ENCODE data around the gene SIRT2.

SIRT2 gene

DNA sequence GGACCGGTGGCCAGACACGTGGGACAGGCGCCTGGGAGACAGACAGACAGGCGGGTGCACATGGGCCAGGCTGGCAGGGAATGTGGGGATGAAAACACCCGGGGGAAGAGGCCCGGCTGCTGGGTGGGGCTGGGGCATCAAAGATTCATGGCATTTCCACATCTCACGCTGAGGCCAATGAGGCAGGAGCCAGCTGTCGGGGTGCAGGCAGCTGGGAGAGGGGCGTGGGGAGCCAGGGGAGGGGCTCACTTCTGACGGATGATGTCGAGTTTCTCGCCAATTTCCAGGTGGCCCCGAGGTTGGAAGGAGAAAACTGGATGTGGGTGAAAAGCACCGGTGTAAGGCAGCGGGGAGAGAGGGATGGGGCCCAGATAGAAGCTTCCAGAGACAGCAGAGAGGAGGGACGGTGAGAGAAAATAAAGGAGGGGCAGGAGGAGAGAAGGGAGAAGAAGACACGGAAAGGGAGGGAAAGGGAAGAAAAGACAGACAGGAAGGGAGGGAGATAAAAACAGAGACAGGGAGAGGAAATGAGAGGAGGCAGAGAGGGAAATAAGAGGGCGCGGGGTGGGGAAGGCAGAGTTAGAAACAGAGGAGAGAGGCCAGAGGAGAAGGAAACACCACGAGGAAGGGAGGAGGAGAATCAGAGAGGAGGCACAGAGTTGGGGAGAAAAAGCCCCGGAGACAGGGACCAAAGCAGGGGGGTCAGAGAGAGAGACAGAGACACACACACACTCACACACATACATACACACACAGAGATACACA, 20.6 kb upstream of the SIRT2 start:
- no peak for DNase-seq

- DNase-seq = no peak
Measured at GRCh38 chr19:38918526-38918925, 19.1 kb upstream of the SIRT2 start.

DNA sequence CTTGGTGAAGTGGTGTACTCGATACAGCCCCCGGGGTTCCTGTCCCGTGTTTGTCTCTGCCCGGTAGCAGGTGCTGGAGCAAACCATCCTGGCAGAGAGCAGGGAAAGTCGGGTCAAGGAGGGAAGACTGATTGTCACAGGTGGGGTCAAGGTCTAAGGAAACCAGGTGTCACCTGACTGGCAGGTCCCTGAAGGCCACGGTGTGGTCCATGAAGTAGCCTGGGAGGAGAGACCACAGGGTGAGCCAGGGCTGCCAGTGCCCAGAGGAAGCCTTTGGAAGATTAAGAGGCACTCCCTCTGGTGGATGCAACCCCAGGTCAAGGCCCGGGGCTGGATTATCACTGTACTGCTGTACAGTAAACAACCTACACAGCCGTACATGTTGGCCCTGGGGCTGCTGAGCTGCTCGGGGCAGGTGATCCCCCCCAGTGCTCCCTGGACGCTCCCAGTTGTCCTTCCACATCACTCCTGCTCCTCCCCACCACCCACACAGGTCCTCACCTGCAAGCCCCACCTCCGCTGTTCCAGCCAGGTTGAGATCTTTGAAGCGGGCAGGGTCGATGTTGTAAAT, 18.6 kb upstream of the SIRT2 start:
- no peak for DNase-seq

DNA sequence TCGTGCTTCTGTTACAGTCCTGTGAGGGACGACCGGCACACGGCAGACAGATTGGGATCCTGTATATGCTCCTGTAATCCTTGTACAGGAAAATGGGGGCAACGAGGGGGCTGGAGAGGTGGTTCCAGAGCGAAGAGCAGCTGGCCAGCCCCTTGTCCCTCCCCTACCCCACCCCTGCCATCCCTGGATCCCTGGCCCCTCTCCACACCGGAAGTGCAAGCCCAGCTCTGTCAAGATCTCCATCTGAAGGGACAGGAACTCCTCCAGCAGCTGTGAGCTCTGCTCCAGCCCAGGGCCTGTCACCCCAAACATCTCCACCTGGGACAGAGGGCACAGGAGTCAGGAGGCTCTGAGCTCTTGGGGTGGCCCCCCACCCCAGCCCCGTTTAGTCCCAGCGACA, 18.1 kb upstream of the SIRT2 start:
- DNase-seq = no peak

- no peak for DNase-seq
Measured at GRCh38 chr19:38915329-38916321, 16.2 kb upstream of the SIRT2 start.

- no peak for DNase-seq
Measured at GRCh38 chr19:38913958-38914357, 14.5 kb upstream of the SIRT2 start.

DNA sequence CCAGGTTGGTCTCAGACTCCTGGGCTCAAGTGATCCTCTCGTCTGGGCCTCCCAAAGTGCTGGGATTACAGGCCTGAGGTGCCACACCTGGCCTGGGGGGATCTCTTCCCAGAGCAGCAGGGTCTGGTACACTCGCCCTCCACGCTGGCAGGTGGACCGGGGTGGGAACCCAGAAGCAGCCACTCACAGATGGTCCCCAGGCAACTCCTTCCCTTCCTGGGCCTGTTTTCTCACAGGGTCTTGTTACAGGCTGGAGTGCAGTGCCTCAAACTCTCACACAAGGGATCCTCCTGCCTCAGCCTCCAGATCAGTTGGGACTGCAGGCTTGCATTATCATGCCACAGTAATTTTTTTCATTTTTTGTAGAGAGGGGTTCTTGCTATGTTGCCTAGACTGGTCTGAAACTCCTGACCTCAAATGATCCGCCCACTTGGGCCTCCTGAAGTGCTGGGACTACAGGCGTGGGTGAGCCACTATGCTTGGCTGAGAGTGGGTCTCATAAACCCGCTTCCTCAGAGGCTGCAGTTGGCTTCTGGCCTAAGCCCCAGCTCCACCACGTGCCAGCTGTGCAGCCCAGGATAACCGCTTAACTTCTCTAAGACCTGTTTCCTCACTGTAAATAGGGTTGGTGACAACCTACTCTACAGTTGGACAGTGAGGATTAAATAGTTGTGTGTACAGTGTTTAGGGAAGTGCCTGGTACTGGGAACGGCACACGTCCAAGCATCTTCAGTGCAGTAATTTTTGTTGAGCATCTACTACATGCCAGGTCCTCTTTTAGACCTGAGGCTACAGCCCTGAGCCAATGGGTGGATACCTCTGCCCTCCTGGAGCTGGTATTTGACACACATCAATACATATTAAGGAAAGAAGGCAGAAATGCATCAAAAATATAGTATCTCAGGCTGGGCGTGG, 13.4 kb upstream of the SIRT2 start:
- no peak for DNase-seq

DNA sequence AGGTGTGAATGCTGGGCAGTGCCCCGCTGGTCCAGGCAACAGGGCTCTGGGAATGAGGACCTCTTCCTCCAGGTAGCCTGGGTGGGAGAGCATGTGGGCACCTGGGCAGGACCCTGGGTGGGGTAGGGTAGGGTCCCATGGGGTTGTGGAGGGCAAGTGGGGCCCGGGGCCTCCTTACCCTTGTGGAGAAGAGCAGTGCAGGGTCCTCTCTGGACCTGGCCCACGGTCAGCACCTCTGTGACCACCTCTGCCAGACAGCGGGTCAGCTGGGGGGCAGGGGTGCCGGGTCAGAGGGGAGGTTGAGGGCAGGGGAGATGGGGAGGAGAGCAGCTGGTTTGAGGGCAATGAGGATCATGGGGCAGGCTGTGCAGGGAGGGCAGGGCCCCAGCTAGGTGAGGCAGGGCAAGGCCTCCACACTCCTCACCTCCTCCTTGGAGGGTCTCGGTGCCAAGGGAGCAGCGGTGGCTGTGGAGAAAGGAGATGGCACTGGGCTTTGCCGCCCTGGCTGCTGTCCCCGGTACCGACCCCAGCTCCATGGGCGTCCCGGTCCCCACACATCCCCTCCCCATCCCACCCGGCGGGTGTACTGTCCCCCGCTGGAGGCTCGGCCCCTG, 12.1 kb upstream of the SIRT2 start:
- no peak for DNase-seq

DNA sequence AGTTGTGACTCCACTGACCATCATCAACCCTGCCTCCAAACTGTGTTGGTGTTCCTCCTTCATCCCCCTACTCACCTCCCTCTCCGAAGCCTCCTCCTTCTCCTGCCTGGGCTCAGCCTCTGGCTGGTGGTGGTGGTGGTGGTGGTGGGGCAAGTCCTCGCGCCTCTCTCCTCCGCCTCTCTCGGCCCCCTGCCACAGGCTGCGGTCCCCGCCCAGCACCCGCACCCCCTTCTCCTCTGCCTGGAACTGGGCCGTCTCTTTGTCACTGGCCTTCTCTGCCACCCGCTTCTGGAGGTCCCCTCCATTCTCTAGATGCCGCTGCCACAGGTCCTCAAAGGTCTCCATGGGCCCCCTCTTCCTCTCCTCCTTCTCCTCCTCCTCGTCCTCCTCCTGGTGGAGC, 11.1 kb upstream of the SIRT2 start:
- no peak for DNase-seq

DNA sequence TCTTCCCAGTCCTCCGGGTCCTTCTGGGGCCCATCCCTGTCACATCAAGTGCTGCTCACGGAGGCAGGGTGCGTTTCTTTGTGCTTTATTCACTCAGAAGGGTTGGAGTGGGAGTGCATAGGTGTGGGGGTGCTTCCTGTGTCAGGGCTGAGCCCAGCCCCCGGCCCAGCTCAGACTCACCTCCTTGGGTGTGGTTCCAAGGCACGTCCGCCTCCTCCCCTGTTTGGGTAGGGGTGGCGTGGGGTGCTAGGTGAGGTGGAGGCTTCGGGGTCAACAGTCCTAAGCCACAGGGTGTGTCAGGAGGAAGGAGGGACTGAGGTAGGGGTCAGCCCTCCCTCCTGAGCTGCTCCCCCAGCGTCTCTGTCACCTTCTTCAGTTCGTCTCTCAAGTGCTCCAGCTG, 9.5 kb upstream of the SIRT2 start:
- DNase-seq = no peak

DNA sequence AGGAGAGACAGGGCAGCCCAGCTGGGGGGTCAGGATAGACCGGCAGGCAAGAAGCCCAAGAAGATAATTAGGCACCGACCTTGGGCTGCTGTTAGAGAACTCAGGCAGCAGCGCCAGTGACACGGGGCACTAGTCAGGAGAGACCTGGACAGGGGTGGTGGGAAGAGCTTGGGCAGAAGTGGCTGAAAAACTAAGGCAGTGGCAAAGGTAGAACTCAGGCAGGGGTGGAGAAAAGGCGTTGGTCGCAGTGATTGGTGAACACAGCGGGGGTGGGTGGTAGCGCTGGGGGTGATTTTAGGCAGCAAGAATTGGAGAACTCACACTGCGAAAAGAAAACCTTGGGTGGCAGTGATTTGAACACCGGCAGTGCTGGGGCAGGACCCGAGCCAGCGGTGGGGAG, 8.3 kb upstream of the SIRT2 start:
- DNase-seq = no peak

DNA sequence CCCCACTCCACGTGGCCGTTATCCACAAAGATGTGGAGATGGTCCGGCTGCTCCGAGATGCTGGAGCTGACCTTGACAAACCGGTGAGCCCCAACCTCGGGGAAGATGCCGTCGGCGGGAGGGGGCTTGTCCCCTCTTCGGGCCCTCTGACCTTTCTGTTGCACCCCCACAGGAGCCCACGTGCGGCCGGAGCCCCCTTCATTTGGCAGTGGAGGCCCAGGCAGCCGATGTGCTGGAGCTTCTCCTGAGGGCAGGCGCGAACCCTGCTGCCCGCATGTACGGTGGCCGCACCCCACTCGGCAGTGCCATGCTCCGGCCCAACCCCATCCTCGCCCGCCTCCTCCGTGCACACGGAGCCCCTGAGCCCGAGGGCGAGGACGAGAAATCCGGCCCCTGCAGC, 7.8 kb upstream of the SIRT2 start:
- no peak for DNase-seq

GRCh38 chr19:38905620-38906019, 6.2 kb upstream of the SIRT2 start:
- DNase-seq = no peak

DNA sequence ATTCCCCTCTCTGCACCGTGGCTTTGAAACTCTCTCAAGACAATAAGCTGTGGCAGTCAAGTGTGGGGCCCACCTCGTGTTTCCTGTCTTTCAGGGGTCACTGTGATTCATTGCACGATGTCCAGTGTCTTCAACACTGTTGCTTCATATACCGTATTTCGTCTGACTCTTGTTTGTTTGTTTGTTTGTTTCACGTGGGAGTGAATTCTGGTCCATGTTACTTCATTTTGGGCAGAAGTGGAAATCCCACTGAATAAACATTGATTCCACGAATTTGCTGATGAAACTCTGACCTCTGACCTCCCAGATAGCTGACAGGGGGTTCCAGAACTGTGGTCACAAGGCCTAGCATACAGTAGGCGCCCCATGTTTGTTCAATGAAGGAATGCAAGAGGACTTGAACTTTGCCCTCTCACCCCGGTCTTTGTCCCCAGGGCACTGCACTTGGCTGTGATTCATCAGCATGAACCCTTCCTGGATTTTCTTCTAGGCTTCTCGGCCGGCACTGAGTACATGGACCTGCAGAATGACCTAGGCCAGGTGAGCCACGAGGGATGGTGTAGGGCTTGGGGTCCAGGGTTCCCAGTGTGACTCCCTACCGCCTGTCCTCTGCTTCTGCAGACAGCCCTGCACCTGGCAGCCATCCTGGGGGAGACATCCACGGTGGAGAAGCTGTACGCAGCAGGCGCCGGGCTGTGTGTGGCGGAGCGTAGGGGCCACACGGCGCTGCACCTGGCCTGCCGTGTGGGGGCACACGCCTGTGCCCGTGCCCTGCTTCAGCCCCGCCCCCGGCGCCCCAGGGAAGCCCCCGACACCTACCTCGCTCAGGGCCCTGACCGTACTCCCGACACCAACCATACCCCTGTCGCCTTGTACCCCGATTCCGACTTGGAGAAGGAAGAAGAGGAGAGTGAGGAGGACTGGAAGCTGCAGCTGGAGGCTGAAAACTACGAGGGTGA, 5.4 kb upstream of the SIRT2 start:
- no peak for DNase-seq

DNA sequence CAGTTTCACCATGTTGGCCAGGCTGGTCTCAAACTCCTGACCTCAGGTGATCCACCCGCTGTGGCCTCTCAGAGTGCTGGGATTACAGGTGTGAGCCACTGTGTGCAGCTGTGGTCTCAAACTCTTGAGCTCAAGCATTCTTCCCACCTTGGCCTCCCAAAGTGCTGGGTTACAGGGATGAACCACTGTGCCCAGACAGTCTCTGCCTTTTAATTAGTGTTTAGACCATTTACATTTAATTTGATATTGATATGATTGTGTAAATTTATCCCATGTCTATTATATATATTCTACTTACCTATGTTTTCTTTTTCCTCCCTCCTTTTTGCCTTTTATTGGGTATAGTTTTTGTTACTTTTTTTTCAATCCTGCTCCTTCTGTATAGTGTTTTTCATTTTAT, 2.3 kb upstream of the SIRT2 start:
- no peak for DNase-seq

DNA sequence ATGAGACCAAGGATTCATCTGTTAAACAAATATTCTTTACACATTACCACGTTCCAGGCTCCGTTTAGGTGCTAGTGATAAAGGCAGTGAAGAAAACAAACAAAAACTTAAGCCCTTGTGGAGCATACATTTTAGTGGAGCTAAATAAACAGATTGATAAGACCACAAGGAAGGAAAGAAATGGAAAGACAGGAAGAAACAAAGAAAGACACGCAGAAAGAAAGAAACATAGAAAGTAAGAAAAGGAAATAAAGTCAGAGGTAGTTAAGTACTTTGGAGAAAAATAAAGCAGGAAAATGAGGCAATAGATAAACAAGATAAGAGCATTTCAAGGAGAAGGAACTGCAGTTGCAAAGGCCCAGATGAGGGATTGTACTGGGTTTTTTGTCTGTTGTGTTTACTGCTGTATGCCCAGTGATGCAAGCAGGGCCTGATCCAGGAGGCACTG, 1.3 kb upstream of the SIRT2 start:
- no peak for DNase-seq

- no peak for DNase-seq
Measured at GRCh38 chr19:38900202-38900629, 798 bp upstream of the SIRT2 start.

GRCh38 chr19:38898788-38899446, 501 bp downstream of the SIRT2 start:
- no peak for DNase-seq

DNA sequence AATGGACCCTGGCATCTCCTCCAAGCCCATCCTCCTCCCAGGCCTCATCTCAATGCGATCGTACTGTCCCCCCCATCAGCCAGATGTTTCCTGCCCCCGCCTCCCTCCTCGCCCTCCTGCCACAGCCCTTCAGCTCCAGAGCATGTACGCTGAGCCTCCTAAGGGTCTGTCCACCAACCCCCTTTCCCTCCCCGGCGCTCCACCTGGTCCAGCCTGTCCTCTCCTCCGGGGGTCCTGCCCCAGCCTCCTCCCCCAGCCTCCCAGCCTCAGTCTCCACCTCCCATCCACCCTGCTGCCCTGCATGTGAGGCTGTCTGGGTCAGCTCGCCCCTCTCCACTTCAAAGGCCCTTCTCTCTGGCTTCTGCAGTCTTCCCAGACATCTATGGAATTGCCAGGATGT, 4.5 kb downstream of the SIRT2 start:
- DNase-seq = no peak

- no peak for DNase-seq
Measured at GRCh38 chr19:38893341-38893771, 6.1 kb downstream of the SIRT2 start.

All from NCI-H1092 (cell line).